K562 (cell line): ENCODE results near the gene CEP72. TPM values are rescaled to one million over a fixed set of nuclear protein-coding genes. Genes with fewer than 3 reads are reported as not detected.

Source experiments
- ATAC-seq: fragments of 200-7000 bp; cut with Tn5 transposase; 3 replicates; pipeline ENCODE4 v1.9.1; 2020; ENCODE audit warnings: moderate library complexity
- BruUV-seq: library from RNA; stranded (reverse); fragments of 400-500 nt; replicated peaks from 2 replicates; lab custom pipeline; 2021; lab: Mats Ljungman, UMichigan
- CTCF ChIA-PET: fragments of 300-600 bp; formaldehyde crosslinking; extraction: SDS; loops from one replicate; lab custom pipeline; 2021; ENCODE audit warnings: low intra/inter-chr PET ratio; lab: Yijun Ruan, JAX
- POLR2A ChIA-PET: fragments of 300-600, 350-650 bp; sonication (Branson Sonifier 250); formaldehyde crosslinking; extraction: SDS; loops from one replicate; lab custom pipeline; 2021; ENCODE audit warnings: antibody characterized with exemption, inconsistent platforms; lab: Yijun Ruan, JAX
- DNase-seq, 4 experiments: peaks; one replicate each; pipeline versions ENCODE4 v3.0.0 to v3.0.0-alpha.2; 2011 to 2018; ENCODE audit warnings: low spot score in 3 of 4, mixed read lengths in 3 of 4; ENCODE audit errors: extremely low read depth in 1 of 4
- FAIRE-seq: peaks from 2 replicates; lab custom pipeline; 2011; peaks lifted over from hg19 to GRCh38; lab: Jason Lieb, UNC
- H2AFZ ChIP-seq: 2 replicates; pipeline ENCODE4 v1.6.0; 2011; ENCODE audit warnings: low read depth, low read length, control low read depth, inconsistent platforms
- H3K27ac ChIP-seq: fragments of 200-600 bp; 3 replicates; pipeline ENCODE4 v1.8.0; 2011; ENCODE audit warnings: low read depth, mild to moderate bottlenecking, control low read depth, inconsistent platforms, low read length, moderate library complexity, mixed read lengths; ENCODE audit errors: extremely low read depth
- H3K27me3 ChIP-seq, 2 experiments: fragments of 300-600 bp in 1 of 2; 2 replicates in 1 of 2; 3 replicates in 1 of 2; pipeline versions ENCODE4 v1.6.0 to v1.8.0; 2011; ENCODE audit warnings: inconsistent platforms in 2 of 2, low read length in 2 of 2, mild to moderate bottlenecking in 1 of 2, mixed read lengths in 1 of 2, moderate library complexity in 1 of 2; ENCODE audit not compliant: control insufficient read depth in 2 of 2, insufficient read depth in 2 of 2
- H3K36me3 ChIP-seq: fragments of 300-600 bp; 3 replicates; pipeline ENCODE4 v1.8.0; 2011; ENCODE audit warnings: mild to moderate bottlenecking, low read length, inconsistent platforms; ENCODE audit not compliant: control insufficient read depth, insufficient read depth
- H3K4me1 ChIP-seq, 2 experiments: fragments of 200-600 bp in 1 of 2; replicated peaks in 1 of 2; 2 replicates in 1 of 2; 3 replicates in 1 of 2; pipeline versions ENCODE4 v1.5.1 to v1.8.0; 2011; ENCODE audit warnings: inconsistent platforms in 2 of 2, low read length in 2 of 2, mild to moderate bottlenecking in 1 of 2, mixed read lengths in 1 of 2, moderate library complexity in 1 of 2; ENCODE audit not compliant: control insufficient read depth in 2 of 2, insufficient read depth in 2 of 2
- H3K4me2 ChIP-seq: 2 replicates; pipeline ENCODE4 v1.6.1; 2011; ENCODE audit warnings: low read length, control low read depth, inconsistent platforms, mixed read lengths; ENCODE audit not compliant: insufficient read depth
- H3K4me3 ChIP-seq: fragments of 200-600 bp; sonication (generic), shearing (Covaris generic); 2 replicates; pipeline ENCODE4 v1.5.1; 2016; ENCODE audit warnings: control low read depth, inconsistent platforms
- H3K79me2 ChIP-seq: fragments of 200-600 bp; 3 replicates; pipeline ENCODE4 v1.8.0; 2011; ENCODE audit warnings: low read length, inconsistent platforms; ENCODE audit not compliant: control insufficient read depth, insufficient read depth
- H3K9ac ChIP-seq, 2 experiments: 2 replicates each; pipeline versions ENCODE4 v1.6.0 to v1.6.1; 2011; ENCODE audit warnings: low read depth in 2 of 2, low read length in 2 of 2, control low read depth in 1 of 2, inconsistent platforms in 1 of 2, mild to moderate bottlenecking in 1 of 2, mixed read lengths in 1 of 2; ENCODE audit not compliant: insufficient read depth in 1 of 2
- H3K9me1 ChIP-seq: one replicate; pipeline ENCODE4 v1.6.0; 2011; ENCODE audit warnings: inconsistent platforms, mild to moderate bottlenecking, low read length, moderate library complexity; ENCODE audit not compliant: control insufficient read depth, insufficient read depth
- H3K9me3 ChIP-seq: replicated peaks from 2 replicates; pipeline ENCODE4 v1.5.1; 2011; ENCODE audit warnings: low read depth, low read length, inconsistent platforms; ENCODE audit not compliant: control insufficient read depth, insufficient read depth
- H4K20me1 ChIP-seq: replicated peaks from 2 replicates; pipeline ENCODE4 v1.6.1; 2011; ENCODE audit warnings: low read length, inconsistent platforms, mixed read lengths; ENCODE audit not compliant: control insufficient read depth, insufficient read depth
- HNRNPLL ChIP-seq: fragments of 200-400 bp; formaldehyde crosslinking; IDR thresholded peaks from 2 replicates; pipeline ENCODE4 v1.6.1; 2017; ENCODE audit warnings: low read length, low read depth, mild to moderate bottlenecking; ENCODE audit not compliant: poor library complexity, severe bottlenecking
- TCF7L2 ChIP-seq: fragments of 150-350 bp; IDR thresholded peaks from 2 replicates; pipeline ENCODE4 v1.6.1; 2016; ENCODE audit warnings: low read depth, mild to moderate bottlenecking, low read length, moderate library complexity
- ZNF175 ChIP-seq: fragments of 200-800 bp; sonication (Bioruptor generic); IDR thresholded peaks from 2 replicates; pipeline ENCODE4 v1.6.1; 2016; ENCODE audit warnings: low read depth, mild to moderate bottlenecking, missing genetic modification characterization, missing compliant biosample characterization
- WGBS: fragments of 100-300 bp; shearing (Covaris generic); methylation state at CpG from one replicate; pipeline ENCODE4 v1.1.6; 2016; ENCODE audit warnings: low coverage, mixed read lengths; ENCODE audit not compliant: insufficient coverage; ENCODE audit errors: missing lambda C conversion rate; 5-methylcytosine and 5-hydroxymethylcytosine counted together
- in situ Hi-C: fragments of 300-500 bp; cut with MboI; formaldehyde crosslinking; loops from 4 replicates; pipeline ENCODE4 v1.15.0; 2018; ENCODE audit warnings: inconsistent platforms, mixed read lengths
- intact Hi-C: fragments of 100-400 bp; cut with micrococcal nuclease; formaldehyde crosslinking; loops from 2 replicates; pipeline ENCODE4 v1.14.2; 2022
- polyA plus RNA-seq, 8 experiments: library from polyadenylated mRNA; depleted of rRNA in 4 of 8; stranded (reverse) in 5 of 8; unstranded in 3 of 8; fragments of >200 nt; fragmentation: Nextera tagmentation in 2 of 8; fragmentation: Illumina TruSeq in 1 of 8; extraction: Ambion mirVana in 2 of 8; extraction: Trizol in 1 of 8; gene quantifications; 2 replicates each; pipeline versions ENCODE4 v1.2.1 to v1.2.3, GENCODE V29; 2011 to 2014; ENCODE audit warnings: inconsistent platforms in 1 of 8, missing spikeins in 1 of 8
- total RNA-seq, 7 experiments: library from RNA; depleted of rRNA in 6 of 7; stranded (reverse); fragments of >200 nt in 6 of 7; fragmentation: Illumina TruSeq in 2 of 7; extraction: Trizol in 2 of 7; gene quantifications; 2 replicates each; pipeline versions ENCODE4 v1.2.1 to v1.2.3, GENCODE V29; 2011 to 2021; ENCODE audit warnings: low replicate concordance in 1 of 7
- TF ChIP-seq, protein P1 (sequence below): sonication (generic); formaldehyde crosslinking; IDR thresholded peaks from 2 replicates; pipeline ENCODE4 v1.8.0; 2022; ENCODE audit warnings: missing genetic modification reagents, mild to moderate bottlenecking, moderate library complexity, borderline replicate concordance

CEP72 gene
- total and polyA plus RNA-seq, 9 of the 15 experiments (the other 6 are each of a cell fraction or from before 2014, with no cell fraction given) = 0.89 to 38.1 (median 14.2) TPM

DNA sequence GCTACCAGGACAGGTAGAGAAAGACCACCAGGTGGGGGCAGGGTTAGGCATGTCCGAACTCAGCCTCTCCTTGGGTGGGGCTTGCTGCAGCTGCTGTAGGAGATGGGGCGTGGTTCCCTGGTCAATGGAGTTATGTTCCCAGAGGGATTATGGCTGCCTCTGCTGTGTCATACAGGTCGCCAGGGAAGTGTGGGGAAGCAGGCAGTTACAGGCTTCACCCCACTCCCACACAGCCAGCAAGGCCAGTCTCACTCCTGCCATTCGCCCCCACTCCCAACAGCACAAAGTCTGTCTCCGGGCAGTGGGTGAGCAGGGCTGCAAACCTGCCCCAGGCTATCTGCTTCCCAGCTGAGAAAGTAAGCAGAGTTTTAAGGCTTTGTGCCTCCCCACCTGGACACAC is 20.0 kb upstream of the CEP72 start:
- Histone ChIP-seq H3K36me3 (no peaks in the 10 kb centered on the region), H2AFZ (no peak overlapping the region), H3K9me1 (no peaks in the 10 kb centered on the region), H3K27me3 (peaks cover 30 to 64% of the 10 kb centered on the region in 2 experiments), H3K9me3 (no peaks in the 10 kb centered on the region), H3K27ac (no peak overlapping the region), H3K9ac (no peak overlapping the region), H3K4me3 (no peak overlapping the region), H3K79me2 (no peaks in the 10 kb centered on the region), H3K4me2 (peak overlapping the region; percentile 4; the same call in 1 of the 2 replicates), H4K20me1 (no peaks in the 10 kb centered on the region; the same call in 1 of the 2 replicates), H3K4me1 (no peaks in the 10 kb centered on the region; a peak in 1 of 5 replicates)
- in situ Hi-C loops = no loop called here
- ATAC-seq = peak; percentile 53; the same call in 2 of the 3 replicates
- TF ChIP-seq TCF7L2 (no peak), HNRNPLL (no peak), ZNF175 (CRISPR knock-in tag) (no peak)
- TF ChIP-seq, protein P1, sequence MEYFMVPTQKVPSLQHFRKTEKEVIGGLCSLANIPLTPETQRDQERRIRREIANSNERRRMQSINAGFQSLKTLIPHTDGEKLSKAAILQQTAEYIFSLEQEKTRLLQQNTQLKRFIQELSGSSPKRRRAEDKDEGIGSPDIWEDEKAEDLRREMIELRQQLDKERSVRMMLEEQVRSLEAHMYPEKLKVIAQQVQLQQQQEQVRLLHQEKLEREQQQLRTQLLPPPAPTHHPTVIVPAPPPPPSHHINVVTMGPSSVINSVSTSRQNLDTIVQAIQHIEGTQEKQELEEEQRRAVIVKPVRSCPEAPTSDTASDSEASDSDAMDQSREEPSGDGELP (CRISPR knock-in tag) = 0 out of 2 replicates have a peak, but pooled peaks have one; percentile 11
- FAIRE-seq = no peak
- 1% methylated on average over 5 of the region's 5 CpGs for WGBS
- no TSS peak for BruUV-seq
- no peak for DNase-seq
- CTCF ChIA-PET = no interaction called here
- intact Hi-C loops = no loop called here
- POLR2A ChIA-PET = interaction anchor here (1.9 kb wide), 1 partner anchor 20 kb away, joined by 3 read pairs; no protein-coding TSS in a partner anchor
